Right renal pelvis (tissue), 4 donors: ENCODE data around the gene ZNF277. TPM values are rescaled to one million over a fixed set of nuclear protein-coding genes. Genes with fewer than 3 reads are reported as not detected.

ENCODE experiments used
- DNase-seq, 4 donors: peaks; one replicate each; pipeline ENCODE4 v3.0.0-alpha.2; 2013; ENCODE audit warnings: low read depth in 4 of 4, low spot score in 3 of 4, missing footprints in 1 of 4
- polyA plus RNA-seq, 4 donors: library from polyadenylated mRNA; unstranded; fragments of 120-200 nt; gene quantifications; one replicate each; pipeline ENCODE4 v1.2.1, GENCODE V29; 2013; ENCODE audit not compliant: insufficient read length in 4 of 4

The ZNF277 gene
- 10 to 100 TPM; 38.9 to 41.7 (median 41.0) TPM for polyA plus RNA-seq

GRCh38 chr7:112206238-112206990 is at the start of gene ZNF277, which contains the start of gene DOCK4:
ZNF277 (plus strand) TSS chr7:112206695; CDS start chr7:112206717, 22 bp downstream.
DOCK4 (minus strand) TSS chr7:112206399; CDS start chr7:112206138, 261 bp downstream.
- DNase-seq, result peak; percentile 98 to 99 (median 99)

GRCh38 chr7:112157072-112157471 is 49.4 kb upstream of the ZNF277 start:
- no peak for DNase-seq

- DNase-seq, result no peak
Observed at GRCh38 chr7:112159351-112159750, 47.1 kb upstream of the ZNF277 start.

GRCh38 chr7:112160130-112160770 is 46.2 kb upstream of the ZNF277 start:
- no peak for DNase-seq

- no peak for DNase-seq
Observed at GRCh38 chr7:112160771-112161150, 45.7 kb upstream of the ZNF277 start.

GRCh38 chr7:112161253-112162141 is 45.0 kb upstream of the ZNF277 start:
- DNase-seq, result no peak

- DNase-seq, result peak in 3 of 4 donors; percentile 38 to 60 (median 49)
Observed at GRCh38 chr7:112162142-112162766, 44.2 kb upstream of the ZNF277 start.

- no peak for DNase-seq
Observed at GRCh38 chr7:112162784-112163506, 43.5 kb upstream of the ZNF277 start.

- no peak for DNase-seq
Observed at GRCh38 chr7:112167147-112167546, 39.3 kb upstream of the ZNF277 start.

GRCh38 chr7:112168915-112169314 is 37.6 kb upstream of the ZNF277 start:
- no peak for DNase-seq

GRCh38 chr7:112171673-112172072 is 34.8 kb upstream of the ZNF277 start:
- DNase-seq, result no peak

- no peak for DNase-seq
Observed at GRCh38 chr7:112172870-112173567, 33.5 kb upstream of the ZNF277 start.

- DNase-seq, result no peak
Observed at GRCh38 chr7:112173568-112173905, 33.0 kb upstream of the ZNF277 start.

- no peak for DNase-seq
Observed at GRCh38 chr7:112174192-112174591, 32.3 kb upstream of the ZNF277 start.

- no peak for DNase-seq
Observed at GRCh38 chr7:112176241-112176640, 30.3 kb upstream of the ZNF277 start.

- DNase-seq, result no peak
Observed at GRCh38 chr7:112176693-112177415, 29.6 kb upstream of the ZNF277 start.

GRCh38 chr7:112180223-112180622 is 26.3 kb upstream of the ZNF277 start:
- DNase-seq, result no peak

- DNase-seq, result no peak
Observed at GRCh38 chr7:112182749-112183148, 23.7 kb upstream of the ZNF277 start.

- DNase-seq, result no peak
Observed at GRCh38 chr7:112183266-112183665, 23.2 kb upstream of the ZNF277 start.
